Measurements from ENCODE around the gene TOGARAM1. TPM values are rescaled to one million over a fixed set of nuclear protein-coding genes. Genes with fewer than 3 reads are reported as not detected.
A peak's percentile ranks its signal among the peaks of the same experiment; 100 is the strongest.

Gene TOGARAM1
- total RNA-seq, 2 donors from 2014 or later: 16.8 to 17.4 TPM

- Mint-ChIP-seq H3K27me3 (no peaks in the 10 kb centered on the region), H3K4me1 (no peaks in the 10 kb centered on the region), H3K36me3 (ENCODE audit: low read depth) (peaks cover 5% of the 10 kb centered on the region), H3K27ac (no peak overlapping the region), H3K4me3 (no peak overlapping the region)
- H3K9me3 ChIP-seq (ENCODE audit: control insufficient read depth, low read length, poor library complexity, severe bottlenecking): no peaks in the 10 kb centered on the region
- ATAC-seq (no peak), DNase-seq (no peak)
Observed at GRCh38 chr14:45034730-45035129, 72.7 kb downstream of the TOGARAM1 start.

DNA sequence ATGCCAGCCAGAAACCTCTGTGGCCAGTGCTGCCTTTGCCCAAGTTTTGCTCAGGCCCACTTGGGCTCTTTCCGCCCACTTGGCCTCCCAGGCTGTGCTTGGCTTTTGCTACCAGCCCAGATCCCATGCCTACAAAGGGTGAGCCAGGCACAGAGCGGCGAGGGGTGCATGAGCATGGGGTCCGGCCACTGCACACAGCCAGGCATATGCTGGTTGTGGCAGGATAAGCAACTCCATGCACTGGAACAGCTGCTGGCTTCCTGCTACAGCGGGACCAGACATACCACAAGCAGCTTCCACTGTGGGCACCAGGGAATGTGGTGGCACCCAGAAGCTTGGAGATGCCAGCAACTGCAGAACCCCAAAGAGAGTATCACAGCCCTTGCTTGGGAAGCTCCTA is 76.3 kb downstream of the TOGARAM1 start:
- Mint-ChIP-seq H3K27me3 (no peaks in the 10 kb centered on the region), H3K4me3 (no peak overlapping the region), H3K27ac (no peak overlapping the region), H3K4me1 (no peaks in the 10 kb centered on the region), H3K36me3 (ENCODE audit: low read depth) (peaks cover 9% of the 10 kb centered on the region)
- no peaks in the 10 kb centered on the region for H3K9me3 ChIP-seq (ENCODE audit: control insufficient read depth, low read length, poor library complexity, severe bottlenecking)
- DNase-seq: no peak
- no peak for ATAC-seq

DNA sequence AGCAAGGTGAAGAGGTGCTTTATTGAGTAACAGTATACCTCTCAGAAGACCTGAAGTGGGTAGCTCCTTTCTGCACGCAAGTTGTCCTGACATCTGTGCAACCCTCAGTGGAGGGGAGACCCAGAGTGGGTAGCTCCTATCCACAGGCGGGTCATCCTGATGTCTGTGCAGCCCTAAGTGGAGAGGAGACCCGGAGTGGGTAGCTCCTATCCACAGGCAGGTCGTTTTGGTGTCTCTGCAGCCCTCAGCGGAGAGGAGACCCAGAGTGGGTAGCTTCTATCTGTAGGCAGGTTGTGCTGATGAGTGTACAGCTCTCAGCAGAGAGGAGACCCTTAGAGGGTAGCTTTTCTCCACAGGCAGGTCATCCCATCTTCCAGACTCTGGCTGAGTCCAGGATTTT is 76.9 kb downstream of the TOGARAM1 start:
- H3K9me3 ChIP-seq (ENCODE audit: control insufficient read depth, low read length, poor library complexity, severe bottlenecking): no peaks in the 10 kb centered on the region
- Mint-ChIP-seq H3K27me3 (no peaks in the 10 kb centered on the region), H3K4me3 (no peak overlapping the region), H3K36me3 (ENCODE audit: low read depth) (peaks cover 7% of the 10 kb centered on the region), H3K27ac (no peak overlapping the region), H3K4me1 (no peaks in the 10 kb centered on the region)
- ATAC-seq: no peak
- no peak for DNase-seq

GRCh38 chr14:45039390-45039789 is 77.4 kb downstream of the TOGARAM1 start:
- no peak for DNase-seq
- no peak for ATAC-seq
- no peaks in the 10 kb centered on the region for H3K27me3 Mint-ChIP-seq
- H3K4me1 Mint-ChIP-seq: no peaks in the 10 kb centered on the region
- H3K27ac Mint-ChIP-seq: no peak overlapping the region
- no peaks in the 10 kb centered on the region for H3K9me3 ChIP-seq (ENCODE audit: control insufficient read depth, low read length, poor library complexity, severe bottlenecking)
- H3K36me3 Mint-ChIP-seq (ENCODE audit: low read depth): peaks cover 7% of the 10 kb centered on the region
- no peak overlapping the region for H3K4me3 Mint-ChIP-seq

GRCh38 chr14:45041641-45042040 is 79.7 kb downstream of the TOGARAM1 start:
- Mint-ChIP-seq H3K36me3 (ENCODE audit: low read depth) (peaks cover 4% of the 10 kb centered on the region), H3K4me3 (no peak overlapping the region), H3K27ac (peak overlapping the region; percentile 56), H3K27me3 (no peaks in the 10 kb centered on the region), H3K4me1 (no peaks in the 10 kb centered on the region)
- ATAC-seq: no peak
- no peaks in the 10 kb centered on the region for H3K9me3 ChIP-seq (ENCODE audit: control insufficient read depth, low read length, poor library complexity, severe bottlenecking)
- no peak for DNase-seq

GRCh38 chr14:45044638-45045037 is 82.6 kb downstream of the TOGARAM1 start:
- Mint-ChIP-seq H3K27me3 (no peaks in the 10 kb centered on the region), H3K27ac (no peak overlapping the region), H3K4me3 (no peak overlapping the region), H3K36me3 (ENCODE audit: low read depth) (peaks cover 4% of the 10 kb centered on the region), H3K4me1 (no peaks in the 10 kb centered on the region)
- ATAC-seq (no peak), DNase-seq (no peak)
- H3K9me3 ChIP-seq (ENCODE audit: control insufficient read depth, low read length, poor library complexity, severe bottlenecking): no peaks in the 10 kb centered on the region

GRCh38 chr14:45048385-45048784 is 86.4 kb downstream of the TOGARAM1 start:
- H3K4me1 Mint-ChIP-seq: no peaks in the 10 kb centered on the region
- no peaks in the 10 kb centered on the region for H3K36me3 Mint-ChIP-seq (ENCODE audit: low read depth)
- ATAC-seq (no peak), DNase-seq (no peak)
- H3K27me3 Mint-ChIP-seq: no peaks in the 10 kb centered on the region
- no peak overlapping the region for H3K4me3 Mint-ChIP-seq
- no peaks in the 10 kb centered on the region for H3K9me3 ChIP-seq (ENCODE audit: control insufficient read depth, low read length, poor library complexity, severe bottlenecking)
- no peak overlapping the region for H3K27ac Mint-ChIP-seq

DNA sequence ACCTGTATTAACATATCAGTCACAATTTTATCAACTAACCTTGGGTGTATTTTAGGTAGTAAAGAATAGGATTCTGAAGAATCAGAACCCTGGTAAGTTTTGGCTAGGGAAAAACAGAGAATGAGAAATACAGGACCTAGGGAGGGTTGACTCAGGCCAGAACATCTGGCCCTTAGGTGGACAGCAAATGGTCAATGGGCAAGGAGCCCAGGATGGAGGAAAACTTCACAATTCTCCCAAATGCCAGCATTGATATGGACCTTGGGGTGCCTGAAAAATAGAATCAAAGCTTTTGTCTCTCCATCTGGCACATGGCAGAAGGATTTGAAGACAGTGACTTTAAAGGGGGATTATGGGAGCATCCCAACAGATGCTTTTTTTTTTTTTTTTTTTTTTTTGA is 89.2 kb downstream of the TOGARAM1 start:
- no peak overlapping the region for H3K4me3 Mint-ChIP-seq
- DNase-seq (no peak), ATAC-seq (no peak)
- H3K9me3 ChIP-seq (ENCODE audit: control insufficient read depth, low read length, poor library complexity, severe bottlenecking): no peaks in the 10 kb centered on the region
- no peaks in the 10 kb centered on the region for H3K4me1 Mint-ChIP-seq
- no peaks in the 10 kb centered on the region for H3K27me3 Mint-ChIP-seq
- no peak overlapping the region for H3K27ac Mint-ChIP-seq
- H3K36me3 Mint-ChIP-seq (ENCODE audit: low read depth): peaks cover 2% of the 10 kb centered on the region

DNA sequence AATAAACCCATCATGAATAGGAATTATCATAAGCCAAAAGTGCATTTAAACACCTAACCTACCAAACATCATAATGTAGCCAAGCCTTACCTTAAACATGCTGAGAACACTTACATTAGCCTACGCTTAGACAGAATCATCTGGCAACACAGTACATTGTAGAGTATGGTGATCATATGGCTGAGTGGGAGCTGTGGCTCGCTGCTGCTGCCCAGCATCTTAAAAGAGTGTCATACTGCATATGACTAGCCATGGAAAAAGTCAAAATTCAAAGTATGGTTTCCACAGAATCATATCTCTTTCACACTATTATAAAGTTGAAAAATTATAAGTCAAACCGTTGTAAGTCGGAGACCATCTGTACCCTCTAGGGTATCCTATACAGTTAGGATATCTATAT is 89.9 kb downstream of the TOGARAM1 start:
- DNase-seq (no peak), ATAC-seq (no peak)
- Mint-ChIP-seq H3K4me3 (no peak overlapping the region), H3K4me1 (no peaks in the 10 kb centered on the region), H3K27ac (no peak overlapping the region), H3K27me3 (no peaks in the 10 kb centered on the region), H3K36me3 (ENCODE audit: low read depth) (peaks cover 7% of the 10 kb centered on the region)
- no peaks in the 10 kb centered on the region for H3K9me3 ChIP-seq (ENCODE audit: control insufficient read depth, low read length, poor library complexity, severe bottlenecking)

- H3K4me3 Mint-ChIP-seq: no peak overlapping the region
- no peak overlapping the region for H3K27ac Mint-ChIP-seq
- peaks cover 13% of the 10 kb centered on the region for H3K36me3 Mint-ChIP-seq (ENCODE audit: low read depth)
- peaks cover 3% of the 10 kb centered on the region for H3K4me1 Mint-ChIP-seq
- ATAC-seq (no peak), DNase-seq (no peak)
- H3K27me3 Mint-ChIP-seq: no peaks in the 10 kb centered on the region
- H3K9me3 ChIP-seq (ENCODE audit: control insufficient read depth, low read length, poor library complexity, severe bottlenecking): no peaks in the 10 kb centered on the region
Observed at GRCh38 chr14:45057349-45057748, 95.4 kb downstream of the TOGARAM1 start.

GRCh38 chr14:45057881-45058364 is 95.9 kb downstream of the TOGARAM1 start:
- Mint-ChIP-seq H3K4me1 (peaks cover 3% of the 10 kb centered on the region), H3K4me3 (no peak overlapping the region), H3K36me3 (ENCODE audit: low read depth) (peaks cover 15% of the 10 kb centered on the region), H3K27ac (no peak overlapping the region), H3K27me3 (no peaks in the 10 kb centered on the region)
- ATAC-seq (no peak), DNase-seq (no peak)
- no peaks in the 10 kb centered on the region for H3K9me3 ChIP-seq (ENCODE audit: control insufficient read depth, low read length, poor library complexity, severe bottlenecking)

DNA sequence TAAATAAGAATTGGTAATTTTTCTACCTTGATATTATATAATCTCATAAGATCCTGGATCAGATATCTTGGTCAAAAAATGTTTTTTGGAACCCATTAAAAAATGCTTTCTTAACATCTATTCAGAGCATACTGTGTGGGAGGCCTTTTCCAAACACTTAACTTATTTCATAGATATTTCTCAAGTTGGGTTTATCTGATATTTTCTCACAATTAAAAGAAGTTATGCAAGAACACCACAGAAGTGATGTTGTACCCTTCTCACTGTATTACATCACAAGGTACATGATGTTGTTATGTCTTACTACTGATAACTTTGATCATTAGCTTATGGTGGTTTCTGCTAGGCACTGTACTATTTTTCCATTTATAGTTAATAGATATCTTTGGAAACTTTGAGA is 98.6 kb downstream of the TOGARAM1 start:
- Mint-ChIP-seq H3K4me3 (no peak overlapping the region), H3K36me3 (ENCODE audit: low read depth) (peaks cover 18% of the 10 kb centered on the region), H3K27ac (no peak overlapping the region), H3K27me3 (no peaks in the 10 kb centered on the region), H3K4me1 (peaks cover 5% of the 10 kb centered on the region)
- H3K9me3 ChIP-seq (ENCODE audit: control insufficient read depth, low read length, poor library complexity, severe bottlenecking): no peaks in the 10 kb centered on the region
- no peak for DNase-seq
- no peak for ATAC-seq

- Mint-ChIP-seq H3K27ac (no peak overlapping the region), H3K4me1 (peaks cover 2% of the 10 kb centered on the region), H3K4me3 (no peak overlapping the region), H3K27me3 (no peaks in the 10 kb centered on the region), H3K36me3 (ENCODE audit: low read depth) (peaks cover 8% of the 10 kb centered on the region)
- no peaks in the 10 kb centered on the region for H3K9me3 ChIP-seq (ENCODE audit: control insufficient read depth, low read length, poor library complexity, severe bottlenecking)
- DNase-seq (no peak), ATAC-seq (no peak)
Observed at GRCh38 chr14:45065540-45065939, 103.5 kb downstream of the TOGARAM1 start.

DNA sequence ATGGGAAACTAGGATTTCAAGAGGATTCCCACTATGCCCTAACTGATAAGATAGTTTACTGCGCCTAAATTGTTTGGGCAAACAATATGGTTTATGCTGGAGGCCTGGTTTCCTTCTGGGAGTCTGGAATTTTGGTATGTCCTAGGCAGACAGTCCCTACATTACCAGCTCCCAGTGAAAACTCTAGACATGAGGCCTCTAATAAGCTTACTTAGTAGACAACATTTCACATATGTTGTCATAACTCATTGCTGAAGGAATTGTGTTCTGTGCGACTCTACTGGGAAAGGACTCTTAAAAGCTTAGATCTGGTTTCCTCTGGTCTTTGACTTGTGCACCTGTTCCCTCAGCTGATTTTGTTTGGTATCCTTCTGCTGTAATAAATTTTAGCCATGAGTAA is 104.0 kb downstream of the TOGARAM1 start:
- peaks cover 8% of the 10 kb centered on the region for H3K36me3 Mint-ChIP-seq (ENCODE audit: low read depth)
- H3K27me3 Mint-ChIP-seq: no peaks in the 10 kb centered on the region
- ATAC-seq (no peak), DNase-seq (no peak)
- no peak overlapping the region for H3K27ac Mint-ChIP-seq
- no peaks in the 10 kb centered on the region for H3K9me3 ChIP-seq (ENCODE audit: control insufficient read depth, low read length, poor library complexity, severe bottlenecking)
- H3K4me3 Mint-ChIP-seq: no peak overlapping the region
- peaks cover 2% of the 10 kb centered on the region for H3K4me1 Mint-ChIP-seq
